K562 (cell line): ENCODE measurements around the gene TANC1. TPM values are rescaled to one million over a fixed set of nuclear protein-coding genes. Genes with fewer than 3 reads are reported as not detected.
A peak's percentile ranks its signal among the peaks of the same experiment; 100 is the strongest.

ENCODE experiments used
- ATAC-seq: fragments of 200-7000 bp; cut with Tn5 transposase; 3 replicates; pipeline ENCODE4 v1.9.1; 2020; ENCODE audit warnings: moderate library complexity
- BruUV-seq: library from RNA; stranded (reverse); fragments of 400-500 nt; replicated peaks from 2 replicates; lab custom pipeline; 2021; lab: Mats Ljungman, UMichigan
- CTCF ChIA-PET: fragments of 300-600 bp; formaldehyde crosslinking; extraction: SDS; loops from one replicate; lab custom pipeline; 2021; ENCODE audit warnings: low intra/inter-chr PET ratio; lab: Yijun Ruan, JAX
- POLR2A ChIA-PET: fragments of 300-600, 350-650 bp; sonication (Branson Sonifier 250); formaldehyde crosslinking; extraction: SDS; loops from one replicate; lab custom pipeline; 2021; ENCODE audit warnings: antibody characterized with exemption, inconsistent platforms; lab: Yijun Ruan, JAX
- DNase-seq, 4 experiments: peaks; one replicate each; pipeline versions ENCODE4 v3.0.0 to v3.0.0-alpha.2; 2011 to 2018; ENCODE audit warnings: low spot score in 3 of 4, mixed read lengths in 3 of 4; ENCODE audit errors: extremely low read depth in 1 of 4
- FAIRE-seq: peaks from 2 replicates; lab custom pipeline; 2011; peaks lifted over from hg19 to GRCh38; lab: Jason Lieb, UNC
- H2AFZ ChIP-seq: 2 replicates; pipeline ENCODE4 v1.6.0; 2011; ENCODE audit warnings: low read depth, low read length, control low read depth, inconsistent platforms
- H3K27ac ChIP-seq: fragments of 200-600 bp; 3 replicates; pipeline ENCODE4 v1.8.0; 2011; ENCODE audit warnings: low read depth, mild to moderate bottlenecking, control low read depth, inconsistent platforms, low read length, moderate library complexity, mixed read lengths; ENCODE audit errors: extremely low read depth
- H3K27me3 ChIP-seq, 2 experiments: fragments of 300-600 bp in 1 of 2; 2 replicates in 1 of 2; 3 replicates in 1 of 2; pipeline versions ENCODE4 v1.6.0 to v1.8.0; 2011; ENCODE audit warnings: inconsistent platforms in 2 of 2, low read length in 2 of 2, mild to moderate bottlenecking in 1 of 2, mixed read lengths in 1 of 2, moderate library complexity in 1 of 2; ENCODE audit not compliant: control insufficient read depth in 2 of 2, insufficient read depth in 2 of 2
- H3K36me3 ChIP-seq: fragments of 300-600 bp; 3 replicates; pipeline ENCODE4 v1.8.0; 2011; ENCODE audit warnings: mild to moderate bottlenecking, low read length, inconsistent platforms; ENCODE audit not compliant: control insufficient read depth, insufficient read depth
- H3K4me1 ChIP-seq, 2 experiments: fragments of 200-600 bp in 1 of 2; replicated peaks in 1 of 2; 2 replicates in 1 of 2; 3 replicates in 1 of 2; pipeline versions ENCODE4 v1.5.1 to v1.8.0; 2011; ENCODE audit warnings: inconsistent platforms in 2 of 2, low read length in 2 of 2, mild to moderate bottlenecking in 1 of 2, mixed read lengths in 1 of 2, moderate library complexity in 1 of 2; ENCODE audit not compliant: control insufficient read depth in 2 of 2, insufficient read depth in 2 of 2
- H3K4me2 ChIP-seq: 2 replicates; pipeline ENCODE4 v1.6.1; 2011; ENCODE audit warnings: low read length, control low read depth, inconsistent platforms, mixed read lengths; ENCODE audit not compliant: insufficient read depth
- H3K4me3 ChIP-seq: fragments of 200-600 bp; sonication (generic), shearing (Covaris generic); 2 replicates; pipeline ENCODE4 v1.5.1; 2016; ENCODE audit warnings: control low read depth, inconsistent platforms
- H3K79me2 ChIP-seq: fragments of 200-600 bp; 3 replicates; pipeline ENCODE4 v1.8.0; 2011; ENCODE audit warnings: low read length, inconsistent platforms; ENCODE audit not compliant: control insufficient read depth, insufficient read depth
- H3K9ac ChIP-seq, 2 experiments: 2 replicates each; pipeline versions ENCODE4 v1.6.0 to v1.6.1; 2011; ENCODE audit warnings: low read depth in 2 of 2, low read length in 2 of 2, control low read depth in 1 of 2, inconsistent platforms in 1 of 2, mild to moderate bottlenecking in 1 of 2, mixed read lengths in 1 of 2; ENCODE audit not compliant: insufficient read depth in 1 of 2
- H3K9me1 ChIP-seq: one replicate; pipeline ENCODE4 v1.6.0; 2011; ENCODE audit warnings: inconsistent platforms, mild to moderate bottlenecking, low read length, moderate library complexity; ENCODE audit not compliant: control insufficient read depth, insufficient read depth
- H3K9me3 ChIP-seq: replicated peaks from 2 replicates; pipeline ENCODE4 v1.5.1; 2011; ENCODE audit warnings: low read depth, low read length, inconsistent platforms; ENCODE audit not compliant: control insufficient read depth, insufficient read depth
- H4K20me1 ChIP-seq: replicated peaks from 2 replicates; pipeline ENCODE4 v1.6.1; 2011; ENCODE audit warnings: low read length, inconsistent platforms, mixed read lengths; ENCODE audit not compliant: control insufficient read depth, insufficient read depth
- RBM39 ChIP-seq: fragments of 200-400 bp; formaldehyde crosslinking; optimal IDR thresholded peaks from 2 replicates; pipeline ENCODE3; 2018; ENCODE audit warnings: low read depth, low read length
- STAT5A ChIP-seq: IDR thresholded peaks from 2 replicates; pipeline ENCODE4 v1.6.1; 2012; ENCODE audit warnings: low read length, inconsistent platforms, borderline replicate concordance
- WGBS: fragments of 100-300 bp; shearing (Covaris generic); methylation state at CpG from one replicate; pipeline ENCODE4 v1.1.6; 2016; ENCODE audit warnings: low coverage, mixed read lengths; ENCODE audit not compliant: insufficient coverage; ENCODE audit errors: missing lambda C conversion rate; 5-methylcytosine and 5-hydroxymethylcytosine counted together
- in situ Hi-C: fragments of 300-500 bp; cut with MboI; formaldehyde crosslinking; loops from 4 replicates; pipeline ENCODE4 v1.15.0; 2018; ENCODE audit warnings: inconsistent platforms, mixed read lengths
- intact Hi-C: fragments of 100-400 bp; cut with micrococcal nuclease; formaldehyde crosslinking; loops from 2 replicates; pipeline ENCODE4 v1.14.2; 2022
- polyA plus RNA-seq, 8 experiments: library from polyadenylated mRNA; depleted of rRNA in 4 of 8; stranded (reverse) in 5 of 8; unstranded in 3 of 8; fragments of >200 nt; fragmentation: Nextera tagmentation in 2 of 8; fragmentation: Illumina TruSeq in 1 of 8; extraction: Ambion mirVana in 2 of 8; extraction: Trizol in 1 of 8; gene quantifications; 2 replicates each; pipeline versions ENCODE4 v1.2.1 to v1.2.3, GENCODE V29; 2011 to 2014; ENCODE audit warnings: inconsistent platforms in 1 of 8, missing spikeins in 1 of 8
- total RNA-seq, 7 experiments: library from RNA; depleted of rRNA in 6 of 7; stranded (reverse); fragments of >200 nt in 6 of 7; fragmentation: Illumina TruSeq in 2 of 7; extraction: Trizol in 2 of 7; gene quantifications; 2 replicates each; pipeline versions ENCODE4 v1.2.1 to v1.2.3, GENCODE V29; 2011 to 2021; ENCODE audit warnings: low replicate concordance in 1 of 7
- TF ChIP-seq, protein P1 (sequence below): fragments of 250-450 bp; sonication (Bioruptor Pico); IDR thresholded peaks from 2 replicates; pipeline ENCODE4 v1.9.0; 2021; ENCODE audit warnings: mild to moderate bottlenecking, inconsistent platforms
- TF ChIP-seq, protein P2 (sequence below), 3 experiments: IDR thresholded peaks in 2 of 3; conservative IDR thresholded peaks in 1 of 3; 2 replicates each; pipeline ENCODE4 v1.5.1; 2011 to 2012; ENCODE audit warnings: low read length in 3 of 3, mild to moderate bottlenecking in 3 of 3, control low read depth in 2 of 3, improper control_type of control experiment in 1 of 3, inconsistent platforms in 1 of 3, low read depth in 1 of 3, mixed read lengths in 1 of 3, moderate library complexity in 1 of 3; ENCODE audit not compliant: insufficient read depth in 2 of 3

Gene TANC1
- total and polyA plus RNA-seq, 9 of the 15 experiments (the other 6 are each of a cell fraction or from before 2014, with no cell fraction given): under 0.01 to 0.20 (median 0.07) TPM; not detected in 1

DNA sequence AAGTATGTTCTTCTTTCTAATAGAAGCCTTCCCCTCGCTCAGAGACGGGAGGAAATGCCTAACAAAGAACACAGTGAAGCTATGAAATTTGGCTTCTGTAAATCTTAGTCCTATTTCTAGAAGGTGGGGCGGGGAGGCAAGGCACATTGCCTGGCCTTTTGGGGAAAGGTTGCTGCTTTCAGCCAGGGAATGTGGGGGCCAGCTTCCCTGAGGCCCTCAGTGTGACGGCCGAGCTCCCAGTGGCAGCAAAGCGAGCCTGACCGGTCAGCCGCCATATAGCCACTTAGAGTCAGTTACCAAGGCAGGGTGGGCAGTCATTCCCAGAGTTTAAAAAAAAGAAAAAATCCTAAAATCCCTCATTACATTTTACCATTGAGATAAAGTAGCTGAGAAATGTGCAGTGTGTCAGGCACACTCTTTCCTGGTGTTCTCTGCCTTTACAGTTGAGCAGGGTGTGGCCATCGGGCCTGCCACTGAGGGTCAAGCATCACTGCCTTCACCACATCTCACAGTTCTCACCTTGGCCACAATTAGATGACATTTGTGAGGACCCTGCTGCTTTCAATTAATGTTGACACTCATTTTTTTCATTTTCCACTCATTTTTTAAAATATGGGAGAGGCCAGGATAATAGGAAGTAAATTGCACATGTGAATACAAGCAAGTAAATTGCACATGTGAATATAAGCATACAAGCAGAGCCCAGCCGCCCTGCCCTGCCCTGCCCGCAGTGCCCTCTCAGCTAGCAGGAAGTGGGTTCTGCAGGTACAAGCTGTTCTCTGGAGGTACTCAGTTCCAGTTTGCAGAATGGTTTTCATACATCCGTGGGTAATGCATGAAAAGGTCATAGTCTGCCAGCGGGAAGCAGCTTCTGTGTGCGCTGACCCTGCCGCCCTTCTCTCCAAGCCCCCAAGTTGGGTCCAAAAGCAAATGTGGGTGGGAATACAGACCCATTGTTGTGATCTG, 241.2 kb downstream of the TANC1 start (continued):
- TF ChIP-seq, protein P1, sequence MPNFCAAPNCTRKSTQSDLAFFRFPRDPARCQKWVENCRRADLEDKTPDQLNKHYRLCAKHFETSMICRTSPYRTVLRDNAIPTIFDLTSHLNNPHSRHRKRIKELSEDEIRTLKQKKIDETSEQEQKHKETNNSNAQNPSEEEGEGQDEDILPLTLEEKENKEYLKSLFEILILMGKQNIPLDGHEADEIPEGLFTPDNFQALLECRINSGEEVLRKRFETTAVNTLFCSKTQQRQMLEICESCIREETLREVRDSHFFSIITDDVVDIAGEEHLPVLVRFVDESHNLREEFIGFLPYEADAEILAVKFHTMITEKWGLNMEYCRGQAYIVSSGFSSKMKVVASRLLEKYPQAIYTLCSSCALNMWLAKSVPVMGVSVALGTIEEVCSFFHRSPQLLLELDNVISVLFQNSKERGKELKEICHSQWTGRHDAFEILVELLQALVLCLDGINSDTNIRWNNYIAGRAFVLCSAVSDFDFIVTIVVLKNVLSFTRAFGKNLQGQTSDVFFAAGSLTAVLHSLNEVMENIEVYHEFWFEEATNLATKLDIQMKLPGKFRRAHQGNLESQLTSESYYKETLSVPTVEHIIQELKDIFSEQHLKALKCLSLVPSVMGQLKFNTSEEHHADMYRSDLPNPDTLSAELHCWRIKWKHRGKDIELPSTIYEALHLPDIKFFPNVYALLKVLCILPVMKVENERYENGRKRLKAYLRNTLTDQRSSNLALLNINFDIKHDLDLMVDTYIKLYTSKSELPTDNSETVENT (CRISPR knock-in tag): no peak
- no peak for TF ChIP-seq RBM39

DNA sequence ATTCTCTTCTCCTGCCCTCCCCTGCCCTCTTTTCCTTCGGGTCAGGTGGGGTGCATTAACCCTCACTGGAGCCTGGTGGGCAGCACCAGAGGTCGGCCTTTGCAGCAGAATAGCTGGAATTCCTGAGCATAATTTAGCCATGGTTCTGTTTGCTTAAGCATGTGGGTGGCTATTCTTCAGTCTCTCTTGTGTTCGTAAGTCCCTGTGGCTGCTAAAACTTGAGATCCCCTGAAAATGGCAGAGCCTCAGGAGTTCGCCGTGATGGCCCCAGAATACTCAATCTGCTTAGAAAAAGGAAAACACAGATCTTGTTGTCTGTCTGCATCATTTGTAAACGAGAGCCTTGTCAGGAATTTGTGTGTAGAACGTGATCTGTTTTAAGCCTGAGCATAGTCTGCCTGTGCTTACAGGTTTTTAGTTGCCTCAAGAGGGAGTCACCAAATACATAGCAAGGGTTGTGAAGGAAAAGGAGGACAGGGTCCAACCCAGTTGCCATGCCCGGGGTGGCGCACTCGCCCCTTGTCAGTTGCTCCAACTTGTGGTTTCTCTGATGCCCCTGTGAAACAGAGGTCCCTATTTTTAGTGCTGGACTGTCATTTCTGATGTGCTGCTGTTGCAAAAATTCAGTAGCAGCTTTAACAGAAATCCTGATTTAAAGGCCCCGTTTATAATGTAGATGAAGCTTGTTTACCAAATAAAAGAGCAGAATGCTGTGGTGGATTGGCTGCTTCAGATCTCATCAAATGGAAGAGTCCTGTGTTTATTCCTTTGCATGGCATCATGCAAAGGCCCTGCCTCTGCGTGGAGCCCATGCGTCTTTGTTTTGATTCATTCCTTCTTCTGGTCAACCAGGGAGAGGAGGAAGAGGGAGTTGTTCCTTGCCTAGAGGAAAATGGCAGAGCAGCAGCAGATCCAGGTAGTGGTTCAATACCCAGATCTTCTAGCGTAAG, 243.3 kb downstream of the TANC1 start:
- H3K9me3 ChIP-seq: no peaks in the 10 kb centered on the region
- H4K20me1 ChIP-seq: 0 out of 2 replicates have a peak, but pooled peaks cover 3% of the 10 kb centered on the region
- H3K27me3 ChIP-seq: peaks cover 38 to 64% of the 10 kb centered on the region in 2 experiments
- in situ Hi-C loops: no loop called here
- TF ChIP-seq, protein P2, sequence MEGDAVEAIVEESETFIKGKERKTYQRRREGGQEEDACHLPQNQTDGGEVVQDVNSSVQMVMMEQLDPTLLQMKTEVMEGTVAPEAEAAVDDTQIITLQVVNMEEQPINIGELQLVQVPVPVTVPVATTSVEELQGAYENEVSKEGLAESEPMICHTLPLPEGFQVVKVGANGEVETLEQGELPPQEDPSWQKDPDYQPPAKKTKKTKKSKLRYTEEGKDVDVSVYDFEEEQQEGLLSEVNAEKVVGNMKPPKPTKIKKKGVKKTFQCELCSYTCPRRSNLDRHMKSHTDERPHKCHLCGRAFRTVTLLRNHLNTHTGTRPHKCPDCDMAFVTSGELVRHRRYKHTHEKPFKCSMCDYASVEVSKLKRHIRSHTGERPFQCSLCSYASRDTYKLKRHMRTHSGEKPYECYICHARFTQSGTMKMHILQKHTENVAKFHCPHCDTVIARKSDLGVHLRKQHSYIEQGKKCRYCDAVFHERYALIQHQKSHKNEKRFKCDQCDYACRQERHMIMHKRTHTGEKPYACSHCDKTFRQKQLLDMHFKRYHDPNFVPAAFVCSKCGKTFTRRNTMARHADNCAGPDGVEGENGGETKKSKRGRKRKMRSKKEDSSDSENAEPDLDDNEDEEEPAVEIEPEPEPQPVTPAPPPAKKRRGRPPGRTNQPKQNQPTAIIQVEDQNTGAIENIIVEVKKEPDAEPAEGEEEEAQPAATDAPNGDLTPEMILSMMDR (IDR thresholded peaks at IDR 0.05 in 2 of 3, conservative IDR thresholded peaks at IDR 0.05 in 1 of 3; ENCODE audit: insufficient read depth in 2 of 3, low read depth in 1 of 3, low read length in 3 of 3): peak in 1 of 3 experiments; percentile 16; a peak in 1 of 6 replicates
- no peak for TF ChIP-seq STAT5A
- TF ChIP-seq, all 486 proteins: peak for 1
- Histone ChIP-seq H2AFZ (no peak overlapping the region), H3K4me2 (no peak overlapping the region), H3K79me2 (no peaks in the 10 kb centered on the region), H3K9me1 (no peaks in the 10 kb centered on the region), H3K27ac (no peak overlapping the region), H3K4me1 (no peaks in the 10 kb centered on the region), H3K4me3 (no peak overlapping the region), H3K36me3 (no peaks in the 10 kb centered on the region), H3K9ac (no peak overlapping the region)
- POLR2A ChIA-PET: interaction anchor here (0.9 to 2.5 kb wide), 3 partner anchors 11 to 35 kb away, joined by 4 to 12 read pairs (median 4); no protein-coding TSS in a partner anchor
- 6% methylated on average over 14 of the region's 14 CpGs for WGBS
- intact Hi-C loops: no loop called here
- CTCF ChIA-PET: no interaction called here
- no peak for FAIRE-seq
- no peak for ATAC-seq
- no peak for DNase-seq
- BruUV-seq: no TSS peak
